Effector CD8-positive, alpha-beta T cell (primary cell): ENCODE data around the gene TNFSF11.
"Not testable (repeated sequence)": the region's sequence is repeated elsewhere in the genome, so short reads cannot be mapped to it uniquely, and the experiment has no call there.

Experiments
- DNase-seq: peaks from one replicate; lab custom pipeline; 2025; lab: John Stamatoyannopoulos, UW

The TNFSF11 gene

GRCh38 chr13:42560320-42560719 is 13.6 kb upstream of the TNFSF11 start:
- not testable (repeated sequence) for DNase-seq

GRCh38 chr13:42561752-42562467 is 12.0 kb upstream of the TNFSF11 start:
- DNase-seq = no peak

GRCh38 chr13:42567906-42568305 is 6.0 kb upstream of the TNFSF11 start:
- no peak for DNase-seq

- DNase-seq = no peak
Observed at GRCh38 chr13:42569576-42570344, 4.2 kb upstream of the TNFSF11 start.

- no peak for DNase-seq
Observed at GRCh38 chr13:42571895-42572294, 2.1 kb upstream of the TNFSF11 start.

- no peak for DNase-seq
Observed at GRCh38 chr13:42574435-42575311, 721 bp downstream of the TNFSF11 start.

- no peak for DNase-seq
Observed at GRCh38 chr13:42575938-42576337, 2.0 kb downstream of the TNFSF11 start.

GRCh38 chr13:42577538-42577937 is 3.6 kb downstream of the TNFSF11 start:
- no peak for DNase-seq

GRCh38 chr13:42580644-42581043 is 6.7 kb downstream of the TNFSF11 start:
- no peak for DNase-seq

GRCh38 chr13:42581427-42581826 is 7.5 kb downstream of the TNFSF11 start:
- DNase-seq = no peak

GRCh38 chr13:42591602-42592001 is 17.6 kb downstream of the TNFSF11 start:
- DNase-seq = no peak

GRCh38 chr13:42592915-42593900 is 19.3 kb downstream of the TNFSF11 start:
- no peak for DNase-seq

- DNase-seq = peak; percentile 8
Observed at GRCh38 chr13:42594481-42595252, 20.7 kb downstream of the TNFSF11 start.

- DNase-seq = no peak
Observed at GRCh38 chr13:42595253-42595571, 21.3 kb downstream of the TNFSF11 start.

GRCh38 chr13:42597505-42597904 is 23.6 kb downstream of the TNFSF11 start:
- DNase-seq = no peak

- no peak for DNase-seq
Observed at GRCh38 chr13:42600943-42601342, 27.0 kb downstream of the TNFSF11 start.

GRCh38 chr13:42602906-42603305 is 29.0 kb downstream of the TNFSF11 start:
- DNase-seq = no peak

- no peak for DNase-seq
Observed at GRCh38 chr13:42603571-42603970, 29.6 kb downstream of the TNFSF11 start.

GRCh38 chr13:42607546-42607945 is 33.6 kb downstream of the TNFSF11 start:
- DNase-seq = no peak

- no peak for DNase-seq
Observed at GRCh38 chr13:42610649-42611048, 36.7 kb downstream of the TNFSF11 start.
